NCI-H1694 (cell line): ENCODE results near the gene SETDB2.

Experiments used
- DNase-seq: peaks from one replicate; lab custom pipeline; 2025; lab: John Stamatoyannopoulos, UW

The SETDB2 gene

GRCh38 chr13:49533591-49534269 is 89.7 kb downstream of the SETDB2 start:
- no peak for DNase-seq

- no peak for DNase-seq
Measured at GRCh38 chr13:49536144-49536873, 92.2 kb downstream of the SETDB2 start.

- DNase-seq = no peak
Measured at GRCh38 chr13:49538404-49538803, 94.3 kb downstream of the SETDB2 start.

- no peak for DNase-seq
Measured at GRCh38 chr13:49539313-49539712, 95.2 kb downstream of the SETDB2 start.

- no peak for DNase-seq
Measured at GRCh38 chr13:49539746-49540145, 95.7 kb downstream of the SETDB2 start.

- DNase-seq = no peak
Measured at GRCh38 chr13:49540552-49540951, 96.5 kb downstream of the SETDB2 start.

GRCh38 chr13:49543656-49544055 is 99.6 kb downstream of the SETDB2 start:
- DNase-seq = no peak
